Measurements from ENCODE around the gene MEI4.

Gene MEI4

GRCh38 chr6:77856391-77856790 lies 203.6 kb downstream of the MEI4 start:
- Histone ChIP-seq H3K27ac (replicated peaks) (no peak overlapping the region), H3K4me3 (replicated peaks; ENCODE audit: insufficient read depth, low read length) (no peak overlapping the region), H3K27me3 (ENCODE audit: insufficient read depth, poor library complexity, severe bottlenecking) (no peaks in the 10 kb centered on the region)
- TF ChIP-seq GABPA (IDR thresholded peaks at IDR 0.05; ENCODE audit: low read depth) (no peak), POLR2AphosphoS5 (IDR thresholded peaks at IDR 0.05; ENCODE audit: low read depth) (no peak), SPI1 (IDR thresholded peaks at IDR 0.05; ENCODE audit: borderline replicate concordance, low read depth) (no peak), CTCF (IDR thresholded peaks at IDR 0.05; ENCODE audit: insufficient read depth, low read length) (no peak)
- TF ChIP-seq, protein P1, sequence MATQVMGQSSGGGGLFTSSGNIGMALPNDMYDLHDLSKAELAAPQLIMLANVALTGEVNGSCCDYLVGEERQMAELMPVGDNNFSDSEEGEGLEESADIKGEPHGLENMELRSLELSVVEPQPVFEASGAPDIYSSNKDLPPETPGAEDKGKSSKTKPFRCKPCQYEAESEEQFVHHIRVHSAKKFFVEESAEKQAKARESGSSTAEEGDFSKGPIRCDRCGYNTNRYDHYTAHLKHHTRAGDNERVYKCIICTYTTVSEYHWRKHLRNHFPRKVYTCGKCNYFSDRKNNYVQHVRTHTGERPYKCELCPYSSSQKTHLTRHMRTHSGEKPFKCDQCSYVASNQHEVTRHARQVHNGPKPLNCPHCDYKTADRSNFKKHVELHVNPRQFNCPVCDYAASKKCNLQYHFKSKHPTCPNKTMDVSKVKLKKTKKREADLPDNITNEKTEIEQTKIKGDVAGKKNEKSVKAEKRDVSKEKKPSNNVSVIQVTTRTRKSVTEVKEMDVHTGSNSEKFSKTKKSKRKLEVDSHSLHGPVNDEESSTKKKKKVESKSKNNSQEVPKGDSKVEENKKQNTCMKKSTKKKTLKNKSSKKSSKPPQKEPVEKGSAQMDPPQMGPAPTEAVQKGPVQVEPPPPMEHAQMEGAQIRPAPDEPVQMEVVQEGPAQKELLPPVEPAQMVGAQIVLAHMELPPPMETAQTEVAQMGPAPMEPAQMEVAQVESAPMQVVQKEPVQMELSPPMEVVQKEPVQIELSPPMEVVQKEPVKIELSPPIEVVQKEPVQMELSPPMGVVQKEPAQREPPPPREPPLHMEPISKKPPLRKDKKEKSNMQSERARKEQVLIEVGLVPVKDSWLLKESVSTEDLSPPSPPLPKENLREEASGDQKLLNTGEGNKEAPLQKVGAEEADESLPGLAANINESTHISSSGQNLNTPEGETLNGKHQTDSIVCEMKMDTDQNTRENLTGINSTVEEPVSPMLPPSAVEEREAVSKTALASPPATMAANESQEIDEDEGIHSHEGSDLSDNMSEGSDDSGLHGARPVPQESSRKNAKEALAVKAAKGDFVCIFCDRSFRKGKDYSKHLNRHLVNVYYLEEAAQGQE (IDR thresholded peaks at IDR 0.05; ENCODE audit: insufficient replicate concordance, low read depth): no peak
- no peak for DNase-seq (ENCODE audit: low read depth in 1 of 2, low spot score in 1 of 2)

DNA sequence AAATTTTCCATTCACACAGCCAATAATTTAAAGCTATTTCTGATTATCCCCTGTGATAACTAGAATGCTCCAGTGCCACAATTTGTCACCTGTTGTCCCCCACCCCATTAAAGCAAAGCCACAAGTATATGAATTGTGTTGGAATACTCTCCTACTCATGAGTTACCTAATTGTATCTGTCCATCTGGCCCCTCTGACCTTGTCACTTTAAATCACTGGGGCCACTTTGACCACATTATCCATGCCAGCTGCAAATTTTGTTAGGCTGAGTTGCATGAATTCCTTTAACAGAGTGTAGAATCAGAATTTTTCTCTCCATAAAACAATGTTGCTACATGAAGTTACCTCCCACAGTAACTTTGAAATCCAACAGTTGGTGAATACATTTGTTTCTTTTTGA lies 204.6 kb downstream of the MEI4 start:
- no peaks in the 10 kb centered on the region for H3K27me3 ChIP-seq (ENCODE audit: insufficient read depth, poor library complexity, severe bottlenecking)
- no peak for DNase-seq (ENCODE audit: low read depth in 1 of 2, low spot score in 1 of 2)
- no peak overlapping the region for H3K4me3 ChIP-seq (replicated peaks; ENCODE audit: insufficient read depth, low read length)
- TF ChIP-seq, protein P1 (IDR thresholded peaks at IDR 0.05; ENCODE audit: insufficient replicate concordance, low read depth): no peak
- no peak for TF ChIP-seq SPI1 (IDR thresholded peaks at IDR 0.05; ENCODE audit: borderline replicate concordance, low read depth)
- TF ChIP-seq POLR2AphosphoS5 (IDR thresholded peaks at IDR 0.05; ENCODE audit: low read depth): no peak
- no peak for TF ChIP-seq CTCF (IDR thresholded peaks at IDR 0.05; ENCODE audit: insufficient read depth, low read length)
- TF ChIP-seq GABPA (IDR thresholded peaks at IDR 0.05; ENCODE audit: low read depth): no peak
- H3K27ac ChIP-seq (replicated peaks): no peak overlapping the region

DNA sequence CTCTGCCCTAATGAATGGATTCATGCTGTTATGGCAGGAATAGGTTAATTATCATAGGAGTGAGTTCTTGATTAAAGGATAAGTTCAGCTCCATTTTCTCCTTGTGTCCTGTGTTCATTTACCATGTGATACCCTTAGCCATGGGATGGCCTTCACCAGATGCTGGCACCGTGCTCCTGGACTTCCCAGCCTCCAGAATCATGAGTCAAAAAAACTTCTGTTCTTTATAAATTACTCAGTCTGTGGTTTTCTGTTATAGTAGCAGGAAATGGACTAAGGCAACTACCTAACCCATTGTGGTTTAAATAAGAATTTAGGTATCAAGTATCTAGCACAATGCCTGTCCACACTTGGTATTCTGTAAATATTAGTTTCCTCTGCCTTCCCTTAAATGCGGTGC lies 223.5 kb downstream of the MEI4 start:
- no peak for DNase-seq (ENCODE audit: low read depth in 1 of 2, low spot score in 1 of 2)
- no peak for TF ChIP-seq SPI1 (IDR thresholded peaks at IDR 0.05; ENCODE audit: borderline replicate concordance, low read depth)
- TF ChIP-seq POLR2AphosphoS5 (IDR thresholded peaks at IDR 0.05; ENCODE audit: low read depth): no peak
- TF ChIP-seq CTCF (IDR thresholded peaks at IDR 0.05; ENCODE audit: insufficient read depth, low read length): no peak
- TF ChIP-seq, protein P1 (IDR thresholded peaks at IDR 0.05; ENCODE audit: insufficient replicate concordance, low read depth): no peak
- no peak for TF ChIP-seq GABPA (IDR thresholded peaks at IDR 0.05; ENCODE audit: low read depth)
- no peak overlapping the region for H3K27ac ChIP-seq (replicated peaks)
- H3K4me3 ChIP-seq (replicated peaks; ENCODE audit: insufficient read depth, low read length): no peak overlapping the region
- H3K27me3 ChIP-seq (ENCODE audit: insufficient read depth, poor library complexity, severe bottlenecking): no peaks in the 10 kb centered on the region
